Stimulated activated CD4-positive, alpha-beta T cell treated with anti-CD3 and anti-CD28 coated beads, Interleukin-1b, Interleukin-23, amount 100 ng/mL, for 4 hours (primary cell): ENCODE results near the gene HMHB1.
"Not testable (repeated sequence)": the region's sequence is repeated elsewhere in the genome, so short reads cannot be mapped to it uniquely, and the experiment has no call there.

ENCODE experiments used
- DNase-seq, 2 donors: peaks; one replicate each; pipeline ENCODE4 v3.0.0-alpha.2; 2020; ENCODE audit warnings: low read depth in 2 of 2

HMHB1 gene

DNA sequence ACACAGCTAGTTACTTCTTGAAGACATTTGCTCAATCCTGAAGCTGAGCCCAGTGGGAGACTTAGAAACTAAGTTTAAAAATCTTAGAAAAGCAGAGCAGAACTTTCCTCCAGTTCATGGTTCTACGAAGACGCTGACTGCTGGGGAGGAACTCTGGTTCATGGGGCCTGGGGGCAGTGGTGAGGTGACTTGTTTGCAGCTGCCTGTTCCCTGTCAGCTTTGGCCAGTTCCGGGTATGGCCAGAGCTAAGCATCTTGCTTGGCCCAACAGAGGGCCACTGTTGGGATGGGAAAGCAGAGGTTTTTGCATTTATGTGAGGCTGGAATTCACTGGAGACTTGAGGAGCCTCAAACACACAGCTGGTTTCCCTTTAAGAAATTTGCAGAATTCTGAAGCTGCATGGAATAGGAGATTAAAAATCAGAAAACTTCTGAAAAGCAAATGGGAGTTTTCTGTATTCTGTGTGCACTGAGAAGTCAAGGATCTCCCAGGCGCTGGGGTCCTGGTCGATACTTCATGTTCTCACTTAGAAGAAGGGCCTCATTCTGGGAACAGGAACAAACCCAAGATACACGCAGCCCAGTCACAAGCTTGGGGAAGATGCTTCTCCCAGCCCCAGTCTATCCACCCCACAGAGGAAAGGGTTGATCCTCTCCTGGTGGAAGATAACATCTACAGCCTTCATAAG, 10.6 kb upstream of the HMHB1 start:
- no peak for DNase-seq

DNA sequence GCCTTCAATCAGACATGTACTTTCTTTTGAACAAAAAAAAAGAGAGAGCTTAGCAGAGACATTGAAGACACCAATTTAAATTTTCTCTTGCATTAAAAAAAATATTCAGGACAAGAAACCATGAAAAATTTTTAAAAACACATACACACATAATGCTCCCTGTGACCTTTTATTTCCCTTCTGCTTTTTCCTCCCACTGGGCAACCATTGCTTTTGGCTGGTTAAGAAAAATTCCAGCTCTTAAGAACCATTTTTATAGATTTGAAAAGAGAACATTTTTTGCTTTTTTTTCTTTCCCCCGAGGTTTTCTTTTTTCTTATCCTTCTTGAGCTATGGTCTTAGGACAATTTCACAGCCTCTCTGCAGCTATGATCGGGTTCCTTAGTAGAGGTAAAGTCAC, 6.1 kb upstream of the HMHB1 start:
- DNase-seq, result no peak

DNA sequence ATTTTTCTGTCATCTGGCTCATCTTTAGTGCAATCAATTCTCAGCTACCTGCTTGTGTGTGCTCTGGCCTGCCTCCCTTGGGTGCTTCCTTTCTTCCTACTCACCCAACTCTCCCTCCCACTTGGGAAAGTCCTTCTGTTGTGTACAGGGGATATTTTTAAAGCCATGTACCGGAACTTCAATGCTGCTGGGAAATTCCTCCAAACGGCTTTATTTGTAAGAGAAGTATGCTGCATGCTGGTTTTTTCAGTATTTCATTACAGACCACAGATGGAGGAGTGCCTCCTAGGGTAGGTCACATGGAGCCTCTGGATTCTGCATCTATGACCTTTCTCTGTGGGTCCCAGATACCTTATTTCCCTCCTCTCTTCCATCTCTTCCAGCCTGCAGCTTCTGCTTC, 5.4 kb upstream of the HMHB1 start:
- DNase-seq, result no peak

DNA sequence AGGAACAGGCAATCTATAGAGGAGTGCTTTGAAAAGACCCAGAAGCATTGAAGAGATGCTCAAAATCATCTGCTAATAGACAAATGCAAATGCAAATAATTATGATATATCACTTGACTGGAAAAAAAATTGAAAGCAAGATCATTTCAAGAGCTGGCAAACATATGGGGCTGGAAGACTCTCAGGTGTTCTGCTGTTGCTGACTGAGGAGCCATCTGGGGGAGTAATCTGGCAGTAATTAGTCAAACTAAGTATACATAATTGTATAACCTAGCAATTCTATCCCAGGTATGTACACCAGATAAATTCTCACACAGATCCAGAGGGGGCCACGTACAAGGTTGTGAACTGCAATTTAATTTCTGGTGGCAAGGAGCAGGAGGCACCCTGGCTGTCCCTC, 4.6 kb upstream of the HMHB1 start:
- no peak for DNase-seq

DNA sequence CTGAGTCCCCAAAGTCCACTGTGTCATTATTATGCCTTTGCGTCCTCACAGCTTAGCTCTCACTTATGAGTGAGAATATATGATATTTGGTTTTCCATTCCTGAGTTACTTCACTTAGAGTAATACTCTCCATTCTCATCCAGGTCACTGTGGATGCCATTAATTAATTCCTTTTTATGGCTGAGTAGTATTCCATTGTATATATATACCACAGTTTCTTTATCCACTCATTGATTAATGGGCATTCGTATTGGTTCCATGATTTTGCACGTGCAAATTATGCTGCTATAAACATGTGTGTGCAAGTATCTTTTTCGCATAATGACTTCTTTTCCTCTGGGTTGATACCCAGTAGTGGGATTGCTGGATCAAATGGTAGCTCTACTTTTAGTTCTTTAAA, 4.4 kb downstream of the HMHB1 start:
- not testable (repeated sequence) for DNase-seq

DNA sequence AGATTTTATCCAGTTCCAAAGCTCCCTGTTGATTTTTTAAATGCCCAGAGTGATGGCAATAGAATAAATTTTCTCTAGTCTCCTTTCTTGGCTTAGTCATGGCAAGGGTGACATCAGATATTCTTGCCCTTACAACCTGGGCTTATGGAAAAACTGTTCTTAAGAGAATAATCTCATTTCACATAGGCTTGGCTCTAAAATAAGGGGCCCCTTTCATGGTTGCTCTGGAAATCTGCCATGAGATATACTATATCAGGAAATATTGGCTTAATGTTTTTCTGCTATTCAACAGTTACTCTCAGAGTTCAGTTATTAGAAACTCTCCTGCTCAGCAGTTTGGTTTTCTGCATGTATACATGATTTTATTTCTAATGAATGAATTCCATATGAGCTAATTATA, 7.8 kb downstream of the HMHB1 start:
- DNase-seq, result no peak

DNA sequence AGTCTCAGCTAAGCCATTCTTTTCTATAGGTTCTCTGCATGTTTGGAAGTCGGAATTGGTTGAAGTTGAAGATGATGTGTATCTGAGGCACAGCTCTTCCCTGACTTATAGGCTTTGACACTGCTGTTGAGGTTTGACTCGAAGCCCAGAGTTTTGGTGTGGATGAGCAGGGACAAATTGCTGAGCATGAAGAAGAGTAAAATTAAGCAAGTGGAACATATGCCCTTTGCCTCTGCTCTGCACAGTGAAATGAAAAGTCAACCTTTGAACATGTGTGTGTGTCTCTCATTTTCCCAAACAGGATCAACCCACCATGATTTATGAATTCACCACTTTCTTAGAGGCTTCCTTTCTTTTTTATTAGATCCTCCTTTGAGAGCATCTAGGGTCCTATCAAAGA, 8.5 kb downstream of the HMHB1 start:
- DNase-seq, result no peak

DNA sequence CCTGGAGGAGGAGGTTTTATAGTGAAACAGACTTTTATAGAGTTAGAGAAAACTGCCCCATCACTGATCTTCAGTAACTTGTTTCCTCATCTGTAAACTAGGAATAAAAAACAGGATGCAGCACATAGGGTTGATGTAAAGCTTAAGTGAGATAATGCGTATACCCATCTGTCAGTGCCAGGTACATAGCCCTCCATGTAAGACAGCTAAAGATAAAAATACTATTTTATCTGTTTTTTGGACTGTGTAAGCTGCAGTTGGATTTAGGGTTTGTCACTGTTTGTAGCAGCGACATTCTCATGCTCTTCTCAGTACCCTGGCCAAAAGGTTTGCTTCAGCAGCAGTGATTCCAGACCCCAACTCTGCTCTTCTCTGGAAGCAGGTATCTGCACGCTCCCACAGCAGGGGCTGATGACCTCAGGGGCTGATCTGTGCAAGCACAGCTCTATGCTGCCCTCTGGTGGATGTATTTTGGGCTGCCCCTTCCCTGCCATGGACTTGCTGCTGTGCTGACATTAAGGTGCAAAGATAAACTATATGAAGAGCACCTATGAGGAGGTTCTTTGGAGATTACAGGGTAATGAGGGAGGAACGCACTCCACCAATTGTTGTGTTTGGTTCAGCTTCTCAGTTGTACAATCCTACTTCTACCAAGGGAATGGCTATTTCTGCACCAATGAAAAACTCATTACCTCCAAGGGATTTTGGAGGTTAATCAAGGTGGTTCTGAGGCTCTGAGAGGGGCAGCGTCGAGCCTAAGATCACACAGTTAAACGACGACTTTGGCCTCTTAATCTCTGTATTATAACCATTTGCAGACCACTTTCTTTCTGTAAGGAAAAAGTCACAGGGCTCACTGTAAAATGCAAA, 13.1 kb downstream of the HMHB1 start:
- DNase-seq, result peak; percentile 77 to 89

DNA sequence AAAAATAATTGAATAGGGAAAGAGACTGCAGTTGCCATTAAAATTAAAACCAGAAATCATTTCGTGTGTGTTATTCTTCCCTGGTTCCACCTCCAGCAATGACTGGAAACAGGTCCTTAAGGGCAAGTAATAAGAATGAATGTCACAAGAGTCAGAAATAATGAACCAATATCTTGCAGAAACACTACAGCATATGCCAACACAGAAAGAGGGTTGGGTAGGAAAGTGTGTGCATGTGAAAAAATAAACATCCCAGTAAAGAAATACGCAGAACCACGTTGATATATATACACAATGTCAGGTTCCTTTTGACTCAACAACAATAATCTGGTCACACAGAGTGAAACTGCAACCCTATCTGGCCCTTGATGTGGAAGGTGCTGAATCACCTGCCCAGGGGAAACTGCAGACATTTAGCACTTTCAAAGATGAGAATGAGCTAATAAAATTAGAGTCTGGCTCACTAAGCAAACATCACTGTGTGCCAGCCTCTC, 15.0 kb downstream of the HMHB1 start:
- peak in 1 of 2 donors; percentile 10 for DNase-seq

DNA sequence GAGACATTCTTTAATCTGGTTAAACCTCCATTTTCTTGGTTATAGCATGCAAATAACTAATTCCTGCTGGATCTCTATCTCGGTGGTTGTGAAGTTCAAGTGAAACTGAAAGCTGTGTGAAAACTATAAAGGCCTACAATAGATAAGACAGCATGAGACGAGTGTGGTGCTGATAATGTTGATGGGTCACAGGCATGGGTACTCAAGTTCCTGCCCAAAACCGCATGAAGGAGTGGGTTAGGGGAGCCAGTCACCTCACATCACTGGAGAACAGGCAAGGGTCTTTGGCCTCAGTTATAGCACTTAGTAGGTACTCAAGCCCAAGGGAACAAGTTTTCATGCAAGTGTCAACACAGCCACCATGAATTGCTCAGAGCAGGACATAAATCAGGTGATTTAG, 16.7 kb downstream of the HMHB1 start:
- DNase-seq, result no peak

DNA sequence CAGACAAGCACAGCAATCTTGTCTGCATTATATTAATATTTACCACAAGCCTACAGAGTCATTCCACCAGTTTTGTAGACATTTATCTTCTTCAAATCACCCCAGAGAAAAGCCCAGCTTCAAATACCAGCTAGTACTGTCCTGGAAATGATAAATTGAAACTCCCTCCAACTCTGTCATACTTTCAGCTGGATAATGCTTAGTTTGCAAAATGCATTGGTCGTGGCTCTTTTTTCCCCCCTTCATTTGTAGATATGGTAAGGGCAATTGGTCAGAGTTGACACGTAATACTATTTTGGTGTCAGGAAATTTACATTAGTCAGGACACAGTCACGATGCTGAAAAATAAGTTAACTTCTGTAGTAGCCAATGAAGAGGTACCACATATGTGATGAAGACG, 21.2 kb downstream of the HMHB1 start:
- no peak for DNase-seq

DNA sequence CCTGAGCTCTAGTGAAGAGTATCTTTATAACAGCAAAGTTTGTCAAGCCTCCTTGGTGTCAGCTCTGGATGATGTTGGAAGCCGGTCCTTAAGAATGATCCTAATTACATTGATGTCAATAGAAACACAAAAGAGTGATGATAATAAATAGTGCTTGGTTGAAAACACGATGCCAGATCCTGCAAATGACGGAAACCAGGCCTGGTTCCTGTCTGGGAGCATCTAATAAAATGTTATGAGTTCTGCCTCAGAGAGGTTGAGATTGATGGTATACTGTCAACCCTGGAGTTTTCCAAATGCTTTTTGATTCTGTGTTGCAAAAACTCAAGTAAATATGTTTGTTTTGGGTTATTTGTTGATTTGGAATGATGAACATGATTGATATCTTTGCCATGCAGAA, 23.3 kb downstream of the HMHB1 start:
- no peak for DNase-seq

DNA sequence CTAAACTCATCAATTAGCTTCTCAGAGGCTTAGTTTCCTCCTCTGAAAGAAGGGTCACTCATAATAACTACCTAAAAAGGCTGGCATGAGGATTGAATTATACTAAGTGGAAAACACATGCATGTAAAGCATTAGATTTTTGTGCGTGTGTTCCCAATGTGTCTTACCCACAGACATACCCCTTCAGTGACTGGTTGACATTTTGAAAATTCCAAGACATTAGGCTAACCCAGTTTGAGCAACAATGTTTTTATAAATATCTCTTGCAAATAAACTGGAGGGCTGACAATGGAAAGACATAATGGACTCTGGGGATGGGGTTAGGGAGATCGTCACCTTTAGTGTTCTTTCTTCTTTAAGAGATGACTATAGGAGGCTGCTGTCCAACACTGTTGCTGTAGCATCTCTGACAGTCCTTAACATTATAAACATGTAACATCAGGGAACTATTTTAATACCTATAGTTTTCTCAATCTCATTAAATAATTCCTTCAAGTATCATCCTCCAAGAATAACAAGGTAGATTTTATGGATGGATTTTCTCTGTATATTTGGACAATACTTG, 24.3 kb downstream of the HMHB1 start:
- no peak for DNase-seq

DNA sequence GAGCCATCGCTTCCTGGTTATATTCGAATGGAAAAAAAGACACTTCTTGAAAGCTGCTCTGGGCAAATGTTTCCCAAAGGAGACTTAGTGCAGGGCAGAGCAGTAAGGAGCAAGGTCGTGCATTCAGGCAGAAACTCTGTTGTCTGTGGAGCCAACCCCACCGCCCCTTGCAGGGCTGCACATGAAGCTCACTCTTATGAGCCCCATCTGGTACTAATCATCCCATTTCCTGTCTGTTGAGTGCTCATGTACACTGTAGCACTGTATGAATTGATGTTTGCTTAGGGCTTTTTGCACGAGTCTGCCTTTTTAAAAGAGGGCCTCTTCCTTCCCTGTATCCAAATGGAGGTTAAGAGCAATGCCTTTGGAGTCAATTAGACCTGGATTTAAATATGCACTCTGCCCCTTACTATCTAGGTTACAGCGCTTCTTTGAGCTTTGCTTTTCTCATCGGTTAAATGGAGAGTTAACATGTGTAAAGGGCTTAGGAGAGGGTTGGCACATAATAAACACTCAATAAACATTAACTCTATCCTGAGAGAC, 25.4 kb downstream of the HMHB1 start:
- DNase-seq, result no peak

DNA sequence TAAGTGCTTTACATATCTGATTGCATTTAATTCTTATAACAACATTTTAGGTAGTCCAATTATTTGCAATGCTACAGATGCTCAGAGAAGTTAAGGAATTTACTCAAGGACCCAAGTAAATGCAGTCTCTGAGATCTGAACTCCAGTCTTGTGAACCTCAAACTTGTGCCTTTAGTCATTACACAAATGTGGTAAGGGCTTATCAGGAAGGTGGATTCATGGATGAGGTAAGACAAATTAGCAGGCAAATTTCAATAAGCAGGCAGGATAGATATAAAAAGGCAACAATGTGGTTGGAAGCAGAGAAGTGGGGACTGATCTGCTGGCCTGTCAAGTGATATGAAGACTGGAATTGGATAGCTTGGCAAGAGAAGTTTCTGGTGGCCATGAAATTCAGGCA, 29.5 kb downstream of the HMHB1 start:
- no peak for DNase-seq

DNA sequence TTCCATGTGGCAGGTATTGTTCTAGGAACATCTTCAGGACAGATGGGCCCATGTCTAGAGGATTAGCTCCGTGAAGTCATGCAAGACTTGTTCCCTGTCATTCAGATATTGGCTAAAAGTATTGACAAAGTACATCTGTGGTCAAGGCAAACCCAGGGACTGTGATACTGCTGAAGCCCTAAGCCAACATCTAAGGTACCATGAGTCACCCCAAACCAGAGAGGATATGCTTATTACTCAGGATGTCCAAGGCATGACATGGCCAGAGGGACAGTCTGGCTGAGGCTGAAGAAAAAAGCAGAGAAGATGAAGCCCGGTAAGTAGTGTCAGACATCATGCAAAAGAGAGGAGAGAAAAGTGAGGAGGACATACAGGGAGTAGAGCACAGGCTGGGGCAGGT, 31.0 kb downstream of the HMHB1 start:
- DNase-seq, result no peak

DNA sequence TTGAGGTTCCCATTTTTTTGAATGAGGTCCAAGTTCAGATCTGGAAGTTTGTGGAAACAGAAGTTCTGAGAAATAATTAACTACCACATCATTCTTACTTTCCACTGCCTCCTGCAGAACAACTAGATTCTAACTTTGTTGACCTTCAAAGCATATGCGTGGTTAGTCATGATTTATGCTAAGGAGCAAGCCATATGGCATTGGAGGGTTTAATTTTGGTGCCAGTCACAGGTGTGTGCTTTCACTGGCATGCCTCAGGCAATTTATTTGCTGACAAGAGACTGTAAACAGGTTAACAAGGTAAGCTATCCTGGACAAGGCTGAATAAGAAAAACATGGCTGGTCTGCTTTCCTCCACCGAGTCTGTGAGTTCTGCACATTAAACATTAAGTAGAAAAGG, 31.5 kb downstream of the HMHB1 start:
- DNase-seq, result no peak

DNA sequence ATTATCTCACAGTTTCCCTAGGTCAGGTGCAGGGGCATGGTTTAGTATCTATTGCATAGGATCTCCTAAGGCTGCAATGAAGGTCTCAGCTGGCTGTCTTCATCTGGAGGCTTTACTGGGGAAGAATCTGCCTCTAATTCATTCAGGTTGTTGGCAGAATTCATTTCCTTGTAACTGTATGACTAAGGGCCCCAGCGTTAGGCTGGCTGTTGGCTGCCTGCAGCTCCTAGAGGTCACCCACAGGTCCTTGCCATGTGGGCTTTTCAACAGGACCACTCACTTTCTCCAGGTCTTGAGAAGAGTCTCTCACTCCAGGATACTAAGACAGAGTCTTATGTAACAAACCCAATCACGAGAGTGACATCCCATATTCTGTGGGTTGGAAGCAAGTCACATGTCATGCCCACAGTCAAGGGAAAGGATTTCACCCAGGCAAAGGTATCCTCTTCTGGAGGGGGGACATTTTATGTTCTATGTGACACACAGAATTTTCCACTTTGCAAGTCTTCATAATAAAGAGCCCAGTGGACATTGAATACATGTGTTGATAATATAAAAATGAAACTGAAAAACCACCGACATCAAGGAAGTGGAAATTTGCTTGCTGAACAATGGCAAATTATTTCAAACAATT, 38.2 kb downstream of the HMHB1 start:
- DNase-seq, result no peak

DNA sequence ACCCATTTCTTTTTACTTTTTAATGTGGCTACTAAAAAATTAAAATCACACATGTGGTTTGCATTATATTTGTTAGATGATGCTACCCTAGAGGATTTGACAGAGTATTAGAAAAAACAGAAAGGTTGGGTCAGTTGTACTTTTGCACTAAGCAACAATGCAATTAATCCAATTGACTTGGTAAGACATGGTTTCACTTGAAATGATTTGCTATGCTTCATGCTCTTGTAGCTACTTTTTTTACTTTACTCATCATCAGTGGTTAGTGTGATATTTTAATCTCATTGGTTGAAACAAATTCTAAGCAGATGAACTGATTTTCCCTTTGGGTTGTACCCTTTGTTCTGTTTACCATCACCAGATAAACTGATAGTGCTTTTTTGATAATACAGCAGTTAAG, 39.4 kb downstream of the HMHB1 start:
- no peak for DNase-seq

DNA sequence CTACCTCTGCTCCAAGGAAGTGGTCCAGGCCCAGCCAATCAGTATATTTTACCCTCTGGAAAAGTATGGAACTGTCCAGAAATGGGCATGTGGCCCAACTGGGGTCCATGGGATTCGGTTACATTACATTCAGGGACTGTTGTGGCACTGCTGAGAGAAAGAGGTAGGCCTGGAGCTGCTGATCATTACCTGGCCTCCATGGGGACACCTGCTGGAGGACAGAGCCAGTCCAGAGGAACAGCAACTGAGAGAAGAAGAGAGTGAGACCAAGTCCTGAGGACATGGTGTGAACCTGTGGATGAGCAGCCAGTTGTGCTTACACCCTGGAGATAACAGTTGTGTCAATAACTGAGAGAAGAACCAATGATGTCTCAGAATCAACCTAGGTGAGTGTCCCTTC, 48.2 kb downstream of the HMHB1 start:
- no peak for DNase-seq

DNA sequence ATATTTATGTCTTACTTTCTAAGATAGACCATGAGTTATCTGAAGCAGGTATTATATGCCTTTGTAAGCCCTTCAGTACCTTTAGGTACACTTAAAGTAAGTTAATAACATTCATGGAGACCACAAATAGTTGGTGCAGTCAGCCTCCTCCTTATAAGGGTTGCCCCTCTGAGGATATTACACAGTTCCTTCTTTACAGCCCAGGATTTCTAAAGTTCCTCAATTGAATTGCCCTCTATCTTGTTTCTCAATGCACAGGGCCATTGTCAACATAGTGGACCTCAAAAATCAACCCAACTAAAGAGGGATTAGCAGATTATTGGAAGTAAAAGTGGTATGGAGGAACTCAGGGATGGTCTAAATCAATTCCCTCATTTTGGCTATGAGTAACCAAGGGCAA, 50.3 kb downstream of the HMHB1 start:
- no peak for DNase-seq

DNA sequence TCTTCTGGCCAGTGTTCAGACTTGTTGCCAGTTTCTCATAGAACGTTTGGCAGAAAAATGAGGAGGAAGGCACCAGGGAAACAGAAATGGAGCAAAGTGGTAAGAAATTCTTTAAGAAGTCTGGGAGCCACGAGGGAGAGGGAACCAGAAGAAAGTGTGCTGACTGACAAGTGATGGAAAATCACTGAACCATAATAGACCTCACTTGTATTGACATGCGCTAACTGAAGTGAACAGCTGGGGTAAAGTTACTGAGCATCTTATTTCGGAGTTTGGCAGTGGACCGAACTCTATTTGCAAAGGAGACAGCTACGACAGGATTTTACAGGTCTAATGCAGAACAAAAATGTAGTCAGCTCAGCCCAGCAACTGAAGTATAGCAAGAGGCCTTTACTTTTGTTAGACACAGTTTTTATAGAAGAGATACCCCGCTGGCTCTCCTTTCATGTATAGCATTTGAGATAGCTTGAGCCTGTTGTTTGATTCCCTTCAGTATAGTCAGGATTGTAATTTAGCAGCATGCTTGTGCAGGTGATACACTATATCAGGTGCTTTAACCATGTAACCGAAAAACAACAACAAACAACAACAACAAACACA, 53.6 kb downstream of the HMHB1 start:
- no peak for DNase-seq
